ENCODE data around the gene RHBDL1. TPM values are rescaled to one million over a fixed set of nuclear protein-coding genes. Genes with fewer than 3 reads are reported as not detected.
A peak's percentile ranks its signal among the peaks of the same experiment; 100 is the strongest.

RHBDL1 gene
- total RNA-seq, 1 experiment from 2014 or later: 12.7 TPM

GRCh38 chr16:684071-684794, 8.8 kb downstream of the RHBDL1 start, which contains the start of gene JMJD8:
Gene JMJD8, minus strand, starts transcription at chr16:684334. Its CDS starts 15 bp downstream, at chr16:684319.
- Histone ChIP-seq H3K9me3 (ENCODE audit: control insufficient read depth in 1 of 2, insufficient read depth in 1 of 2, low read depth in 1 of 2, low read length in 2 of 2) (no peaks in the 10 kb centered on the region), H3K79me2 (ENCODE audit: insufficient read depth, low read length) (peaks cover 48% of the 10 kb centered on the region), H3K4me3 (replicated peaks in 1 of 2; ENCODE audit: low read depth in 1 of 2, low read length in 2 of 2) (peak within 1 kb of the TSS; percentile 71 to 90), H2AFZ (ENCODE audit: low read depth, low read length, poor library complexity, severe bottlenecking) (no peak within 1 kb of the TSS), H3K27me3 (ENCODE audit: insufficient read depth, low read length) (no peaks in the 10 kb centered on the region), H3K9me2 (ENCODE audit: insufficient read depth) (no peaks in the 10 kb centered on the region), H3K36me3 (ENCODE audit: control insufficient read depth in 1 of 2, insufficient read depth in 2 of 2, low read length in 2 of 2) (peaks cover 0 to 33% of the 10 kb centered on the region in 2 experiments; a peak in 2 of 4 replicates), H3K27ac (ENCODE audit: low read depth, low read length) (peak within 1 kb of the TSS; percentile 98), H3K9ac (ENCODE audit: low read length) (peak within 1 kb of the TSS; percentile 92), H3K4me1 (ENCODE audit: control insufficient read depth in 1 of 2, insufficient read depth in 2 of 2, low read length in 2 of 2) (peaks cover 17 to 58% of the 10 kb centered on the region in 2 experiments), H4K20me1 (ENCODE audit: insufficient read depth) (no peaks in the 10 kb centered on the region), H3K4me2 (ENCODE audit: low read length) (peak within 1 kb of the TSS; percentile 97)
- ATAC-seq (peak; percentile 70), DNase-seq (ENCODE audit: low read depth, low spot score) (peak; percentile 89)
- ChIA-PET RAD21 (ENCODE audit: low non-redundant PET in 1 of 2, low total read pairs in 2 of 2, uncharacterized antibody in 2 of 2, unreplicated experiment in 2 of 2) (no interaction called here), CTCF (interaction anchor here (1.2 kb wide), 1 partner anchor 32 kb away, joined by 3 read pairs; no protein-coding TSS in a partner anchor), POLR2A (interaction anchor here (0.7 kb wide), 1 partner anchor 11 kb away, joined by 3 read pairs; no protein-coding TSS in a partner anchor)
- intact Hi-C loops (cut with micrococcal nuclease): no loop called here
- BruUV-seq (replicated peaks): no TSS peak
- TF ChIP-seq ZBTB33 (IDR thresholded peaks at IDR 0.05; ENCODE audit: extremely low read depth, insufficient replicate concordance, low read length) (no peak), REST (IDR thresholded peaks at IDR 0.05; ENCODE audit: low read depth) (no peak), EGR1 (IDR thresholded peaks at IDR 0.05; ENCODE audit: low read depth) (no peak), CTCF (IDR thresholded peaks at IDR 0.05 in 2 of 3, conservative IDR thresholded peaks at IDR 0.05 in 1 of 3; ENCODE audit: borderline replicate concordance in 1 of 3, insufficient read depth in 1 of 3, low read depth in 2 of 3, low read length in 2 of 3) (no peak), RAD21 (IDR thresholded peaks at IDR 0.05; ENCODE audit: low read depth) (no peak), JUND (IDR thresholded peaks at IDR 0.05) (no peak), EZH2 (IDR thresholded peaks at IDR 0.05) (no peak), ZNF274 (IDR thresholded peaks at IDR 0.05; ENCODE audit: low read depth, low read length) (no peak), TCF7L2 (IDR thresholded peaks at IDR 0.05; ENCODE audit: borderline replicate concordance, extremely low read depth, insufficient read depth, insufficient read length) (no peak), ZFX (IDR thresholded peaks at IDR 0.05) (peak; percentile 90), CEBPB (IDR thresholded peaks at IDR 0.05; ENCODE audit: low read depth) (no peak), SRF (IDR thresholded peaks at IDR 0.05; ENCODE audit: low read depth) (no peak), MAX (IDR thresholded peaks at IDR 0.05) (no peak), POLR2AphosphoS5 (IDR thresholded peaks at IDR 0.05; ENCODE audit: low read depth, low read length) (peak; percentile 91), FOSL1 (IDR thresholded peaks at IDR 0.05; ENCODE audit: low read depth) (no peak), POLR2A (IDR thresholded peaks at IDR 0.05; ENCODE audit: borderline replicate concordance, extremely low read depth, insufficient read depth, insufficient read length) (peak; percentile 93), YY1 (IDR thresholded peaks at IDR 0.05; ENCODE audit: extremely low read depth, insufficient replicate concordance, low read depth, low read length) (peak; percentile 91), CBX3 (IDR thresholded peaks at IDR 0.05; ENCODE audit: low read depth) (no peak)

Measured in HCT116 (cell line).